ENCODE data around the gene SDF4.

Gene SDF4

DNA sequence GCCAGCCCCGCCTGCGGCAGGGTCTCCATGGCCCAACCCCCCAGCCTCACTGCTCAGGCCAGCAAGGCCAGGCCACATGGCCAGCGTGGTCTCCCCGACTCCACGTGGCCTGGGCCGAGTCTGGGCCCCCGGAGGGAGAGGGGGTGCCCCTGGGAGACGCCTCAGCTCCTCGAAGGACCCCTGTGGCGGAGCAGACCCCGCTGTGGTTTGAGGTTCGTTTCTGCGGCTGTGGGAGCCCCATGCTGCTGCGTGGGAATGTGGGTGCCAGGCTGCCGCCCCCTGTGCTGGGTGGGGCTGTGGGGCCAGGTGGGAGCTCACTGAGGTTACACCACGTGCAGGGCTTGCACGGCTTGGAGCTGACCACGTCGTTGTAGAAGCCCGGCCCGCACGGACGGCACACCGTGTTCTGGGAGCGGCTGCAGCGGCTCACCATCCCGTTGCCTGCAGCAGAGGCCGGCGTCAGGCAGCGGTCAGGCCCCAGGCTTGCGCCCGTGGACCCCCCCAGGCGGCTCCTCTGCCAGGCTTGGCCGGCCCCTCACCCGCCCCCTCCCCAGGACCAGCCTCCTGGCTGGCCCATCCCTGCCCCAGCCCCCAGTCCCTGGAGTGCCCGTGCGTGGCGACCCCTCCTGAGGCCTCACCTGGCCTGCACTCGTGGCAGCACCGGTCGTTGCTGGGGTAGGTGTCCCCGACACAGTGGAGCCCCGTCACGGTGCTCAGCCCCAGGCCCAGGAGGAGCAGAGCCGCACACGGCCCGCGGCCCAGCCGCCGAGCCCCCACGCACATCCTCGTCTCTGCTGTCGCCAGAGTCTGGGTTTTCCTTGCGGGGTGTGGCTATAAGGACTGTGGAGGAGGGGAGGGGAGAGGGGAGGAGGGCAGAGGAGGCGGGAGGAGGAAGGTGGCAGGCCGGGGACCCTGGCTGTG, 18.2 kb downstream of the SDF4 start, which contains the start of gene TNFRSF4:
Gene TNFRSF4, minus strand, starts transcription at position 809 of the 921 bp plus-strand sequence. Its CDS starts 26 bp downstream, at position 783.
- DNase-seq (ENCODE audit: low read depth in 2 of 2), result peak in 1 of 2 donors; percentile 46

- peak; percentile 34 to 58 for DNase-seq (ENCODE audit: low read depth in 2 of 2)
Observed at GRCh38 chr1:1212780-1213344, 18.9 kb downstream of the SDF4 start.

DNA sequence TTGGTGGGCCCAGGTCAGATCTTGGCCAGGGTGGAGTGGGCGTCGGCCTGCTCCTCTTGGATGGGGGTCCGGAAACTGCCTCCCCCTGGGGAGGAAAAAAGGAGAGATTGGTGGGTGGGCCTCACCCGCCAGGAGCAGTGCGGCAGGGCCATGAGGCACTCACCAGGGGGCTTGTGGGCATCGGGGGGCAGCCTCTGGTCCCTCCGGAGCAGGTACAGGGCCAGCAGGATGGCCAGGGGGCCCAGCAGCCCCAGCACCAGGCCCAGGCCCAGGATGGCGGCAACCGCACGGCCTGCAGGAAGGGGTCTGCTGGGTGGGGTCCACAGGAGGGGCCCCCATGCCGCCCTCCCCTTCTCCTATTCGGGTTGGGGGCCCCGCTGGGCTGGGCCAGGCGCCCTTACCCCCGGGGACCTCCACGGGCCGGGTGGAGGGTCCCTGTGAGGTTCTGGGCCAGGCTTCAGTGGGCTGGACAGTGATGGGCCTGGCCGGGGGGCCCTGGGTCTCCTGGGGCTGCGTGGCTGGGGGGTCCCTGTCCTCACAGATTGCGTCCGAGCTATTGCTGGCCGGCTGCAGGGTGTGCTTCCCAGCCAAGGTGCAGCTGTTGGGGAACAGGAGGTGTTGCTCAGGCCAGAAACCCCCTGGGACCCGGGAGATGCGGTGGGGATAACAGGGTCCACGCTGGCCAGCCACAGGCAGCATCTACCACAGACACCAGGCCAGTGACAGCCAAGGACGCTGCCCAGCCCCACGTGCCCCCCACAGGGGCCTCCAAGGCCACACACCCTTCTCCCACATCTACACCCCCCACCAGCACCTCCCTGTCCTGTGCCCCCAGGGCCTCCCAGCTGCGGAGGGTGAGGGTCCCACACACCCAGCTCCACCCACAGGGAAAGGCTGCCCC, 20.0 kb downstream of the SDF4 start:
- no peak for DNase-seq (ENCODE audit: low read depth in 2 of 2)

GRCh38 chr1:1210726-1211540, 20.9 kb downstream of the SDF4 start:
- no peak for DNase-seq (ENCODE audit: low read depth in 2 of 2)

GRCh38 chr1:1208713-1209433, 22.9 kb downstream of the SDF4 start:
- peak; percentile 36 to 49 for DNase-seq (ENCODE audit: low read depth in 2 of 2)

DNA sequence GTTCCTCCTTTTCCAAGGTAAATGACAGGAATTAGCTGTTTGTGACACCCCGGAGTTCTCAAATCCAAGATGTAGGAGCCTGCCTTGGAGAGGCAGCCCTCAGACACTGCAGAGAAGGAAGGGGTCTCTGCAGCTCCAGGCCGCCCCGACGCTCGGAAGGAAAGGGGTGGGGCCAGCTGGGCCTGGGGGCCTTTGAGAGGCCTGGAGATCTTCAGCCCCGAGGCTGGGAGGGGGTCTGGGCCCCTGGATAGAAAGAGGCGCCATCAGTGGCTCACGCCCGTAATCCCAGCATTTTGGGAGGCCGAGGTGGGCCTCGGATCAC, 24.3 kb downstream of the SDF4 start:
- DNase-seq (ENCODE audit: low read depth in 2 of 2), result no peak

- DNase-seq (ENCODE audit: low read depth in 2 of 2), result no peak
Observed at GRCh38 chr1:1206966-1207531, 24.8 kb downstream of the SDF4 start.

DNA sequence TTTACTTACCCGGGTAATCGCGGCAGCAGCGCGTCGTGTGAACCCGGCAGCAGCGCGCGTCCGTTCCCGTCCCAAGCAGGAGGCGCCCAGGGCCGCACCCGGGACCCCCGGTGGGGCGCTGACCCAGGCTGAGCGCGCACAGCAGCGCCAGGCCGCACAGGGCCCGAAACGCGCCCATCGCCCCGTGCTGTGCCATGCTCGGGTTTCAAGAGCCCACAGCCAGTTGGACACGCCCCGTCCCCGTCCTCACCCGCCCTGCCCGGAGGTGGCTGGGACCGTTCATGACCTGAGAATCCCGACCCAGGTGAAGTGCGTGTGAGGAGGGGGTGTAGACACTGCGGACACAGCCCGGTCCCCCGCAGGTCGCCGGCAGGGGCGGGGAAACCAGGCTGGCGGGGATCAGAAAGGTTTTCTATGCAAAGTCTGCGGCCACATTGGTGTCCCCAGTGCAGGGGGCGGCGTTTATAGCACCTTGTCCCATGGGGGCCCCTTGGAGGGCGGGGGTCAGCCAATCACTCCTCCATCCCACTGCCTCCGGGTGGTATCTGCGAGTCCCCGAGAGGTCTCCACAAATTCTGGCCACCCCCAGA, 25.3 kb downstream of the SDF4 start, which contains the start of gene TNFRSF18:
Gene TNFRSF18, minus strand, starts transcription at position 217 of the 590 bp plus-strand sequence. Its CDS starts 21 bp downstream, at position 196.
- DNase-seq (ENCODE audit: low read depth in 2 of 2), result peak; percentile 35 to 43

DNA sequence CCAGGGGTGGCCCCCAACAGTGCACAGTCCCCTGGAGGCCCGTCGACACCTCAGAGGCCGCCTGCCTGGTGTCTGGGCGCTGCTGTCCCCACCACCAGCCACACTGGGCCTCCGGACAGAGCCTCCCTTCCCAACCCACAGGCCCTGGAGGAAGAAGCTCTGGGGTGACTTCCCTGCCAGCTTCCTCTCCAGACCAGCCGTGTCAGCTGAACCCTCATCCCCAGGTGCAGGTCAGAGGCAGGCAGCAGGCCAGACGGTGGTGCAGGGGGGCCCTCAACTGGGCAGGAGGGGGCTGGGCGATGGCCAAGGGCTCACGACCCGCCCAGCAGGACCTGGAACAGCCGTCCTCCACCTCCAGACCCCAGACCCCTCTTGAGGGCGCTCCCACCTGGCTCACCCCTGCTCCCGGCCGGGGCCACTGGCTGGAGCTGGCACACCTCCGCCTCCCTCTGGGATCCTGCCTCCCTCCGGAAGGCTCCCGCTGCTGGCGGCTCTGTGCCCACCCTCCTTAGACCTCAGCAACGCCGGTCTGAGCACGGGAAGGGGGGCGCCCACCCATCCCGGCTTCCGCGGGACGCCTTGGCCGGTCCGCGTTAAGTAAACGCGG, 25.9 kb downstream of the SDF4 start:
- DNase-seq (ENCODE audit: low read depth in 2 of 2), result no peak

GRCh38 chr1:1204998-1205768, 26.6 kb downstream of the SDF4 start:
- no peak for DNase-seq (ENCODE audit: low read depth in 2 of 2)

DNA sequence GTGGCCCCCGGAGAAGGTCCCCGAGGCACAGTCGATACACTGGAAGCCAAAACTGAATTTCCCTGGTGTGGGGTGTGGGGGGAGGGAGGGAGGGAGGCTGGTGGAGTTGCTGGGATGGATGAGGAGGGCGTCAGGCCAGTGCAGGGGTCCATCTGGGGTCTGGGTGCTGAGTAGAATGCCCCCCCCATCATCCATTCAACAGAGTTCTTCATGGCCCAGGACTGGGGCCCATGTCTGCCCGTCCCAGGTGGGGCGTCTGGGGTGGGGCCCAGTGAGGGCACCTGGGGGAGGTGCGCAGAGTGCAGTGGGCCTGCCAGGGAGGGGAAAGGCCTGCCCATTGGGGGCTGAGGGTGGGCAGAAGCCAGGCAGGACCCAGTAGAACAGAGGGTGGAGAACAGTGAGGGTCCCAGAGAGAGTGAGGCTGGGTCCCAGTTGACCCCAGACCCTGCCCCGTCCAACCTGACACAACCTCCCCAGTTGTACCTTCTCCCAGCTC, 27.3 kb downstream of the SDF4 start:
- no peak for DNase-seq (ENCODE audit: low read depth in 2 of 2)

GRCh38 chr1:1203561-1204424, 28.0 kb downstream of the SDF4 start:
- no peak for DNase-seq (ENCODE audit: low read depth in 2 of 2)

DNA sequence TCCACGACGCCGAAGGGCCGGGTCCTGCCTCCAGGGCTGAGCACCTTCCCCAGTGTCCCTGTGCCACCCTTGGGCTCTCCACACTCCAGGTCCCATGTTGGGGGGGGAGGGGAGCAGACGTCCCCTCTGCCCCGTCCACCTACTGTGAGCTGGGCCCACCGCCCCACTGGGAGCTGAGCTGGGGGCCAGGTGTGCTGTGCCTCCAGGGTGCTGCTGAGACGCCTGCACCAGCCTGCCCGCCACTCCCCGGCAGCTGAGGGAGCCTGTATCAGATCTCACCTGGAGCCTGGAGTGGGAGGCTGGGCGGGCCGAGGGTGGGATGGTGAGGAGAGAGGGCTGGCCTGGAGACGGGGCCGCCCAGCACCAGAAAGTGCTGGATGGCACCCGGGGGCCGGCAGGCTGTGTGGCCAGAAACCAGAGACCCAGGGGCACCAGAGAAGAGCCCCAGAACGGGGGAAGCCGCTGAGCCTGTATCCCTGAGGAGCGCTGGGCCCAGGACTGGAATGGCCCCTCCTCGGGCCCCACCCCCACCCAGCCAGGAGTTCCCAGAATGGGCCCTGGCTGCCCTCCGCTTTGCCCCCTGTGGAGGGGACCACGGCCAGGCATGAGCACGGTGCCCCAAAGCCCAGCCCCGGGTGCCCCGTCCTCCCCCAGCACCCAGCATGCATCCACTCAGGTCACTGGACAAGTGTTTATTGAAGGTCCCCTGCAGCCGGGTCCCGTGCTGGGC, 28.8 kb downstream of the SDF4 start:
- DNase-seq (ENCODE audit: low read depth in 2 of 2), result no peak

DNA sequence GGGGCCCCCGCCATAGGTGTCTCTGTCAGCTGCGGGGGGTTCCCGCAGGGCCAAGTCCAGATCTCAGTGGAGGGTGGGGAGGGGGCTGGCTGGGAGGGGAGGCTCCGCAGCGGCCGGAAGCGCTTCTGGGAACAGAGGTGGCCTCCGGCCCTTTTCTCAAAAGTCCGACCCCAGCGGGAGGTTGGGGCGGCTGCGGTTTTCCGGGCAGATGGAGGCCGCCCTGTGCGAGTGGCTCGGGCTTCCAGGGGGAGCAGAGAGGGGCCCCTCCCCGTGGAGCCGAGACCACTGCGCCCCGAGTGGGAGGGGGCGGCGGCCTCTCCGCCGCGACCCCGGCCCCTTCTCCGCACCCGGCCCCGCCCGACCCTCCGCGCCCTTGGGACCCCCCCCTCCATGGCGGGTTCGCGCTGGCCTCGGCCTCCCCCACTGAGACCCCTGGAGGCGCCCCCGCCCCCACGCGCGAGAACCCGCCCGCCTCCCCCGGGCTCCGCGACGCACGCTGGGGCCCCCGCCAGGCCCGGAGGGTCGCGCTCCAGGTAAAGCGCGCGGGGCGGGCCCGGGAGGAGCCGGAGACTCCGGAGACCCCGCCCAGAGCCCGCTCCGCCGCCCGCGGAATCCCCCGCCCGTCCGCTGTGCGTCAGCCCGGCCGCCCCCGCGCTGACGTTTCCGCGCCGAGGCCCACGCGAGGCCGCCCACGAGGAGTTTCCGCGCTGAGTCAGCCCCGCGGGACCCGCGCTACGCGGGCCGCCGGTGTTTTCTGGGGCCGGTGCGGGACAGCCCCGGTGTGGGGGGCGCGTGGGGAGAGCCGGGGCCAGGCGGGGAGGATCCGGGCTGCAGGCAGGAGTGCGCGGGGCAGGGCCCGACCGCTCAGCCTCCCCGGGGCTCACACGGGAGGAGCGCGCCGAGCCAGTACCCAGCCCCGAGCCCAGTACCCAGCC, 30.7 kb downstream of the SDF4 start:
- peak; percentile 84 to 85 for DNase-seq (ENCODE audit: low read depth in 2 of 2)
